AG09309 (cell line): ENCODE results near the gene NHLRC2.

Experiments
- DNase-seq: peaks from one replicate; pipeline ENCODE4 v3.0.0-alpha.2; 2010; ENCODE audit warnings: low read depth
- H3K4me3 ChIP-seq: 2 replicates; pipeline ENCODE4 v1.5.1; 2011; ENCODE audit warnings: mild to moderate bottlenecking, low read depth, low read length, moderate library complexity; ENCODE audit not compliant: control insufficient read depth
- TF ChIP-seq, protein P1 (sequence below): IDR thresholded peaks from 2 replicates; pipeline ENCODE4 v1.5.1; 2011; ENCODE audit warnings: mild to moderate bottlenecking, low read depth, low read length, inconsistent platforms; ENCODE audit not compliant: insufficient read depth, control insufficient read depth; ENCODE audit errors: missing control alignments

The NHLRC2 gene

GRCh38 chr10:113865901-113866300, 11.4 kb downstream of the NHLRC2 start:
- TF ChIP-seq, protein P1, sequence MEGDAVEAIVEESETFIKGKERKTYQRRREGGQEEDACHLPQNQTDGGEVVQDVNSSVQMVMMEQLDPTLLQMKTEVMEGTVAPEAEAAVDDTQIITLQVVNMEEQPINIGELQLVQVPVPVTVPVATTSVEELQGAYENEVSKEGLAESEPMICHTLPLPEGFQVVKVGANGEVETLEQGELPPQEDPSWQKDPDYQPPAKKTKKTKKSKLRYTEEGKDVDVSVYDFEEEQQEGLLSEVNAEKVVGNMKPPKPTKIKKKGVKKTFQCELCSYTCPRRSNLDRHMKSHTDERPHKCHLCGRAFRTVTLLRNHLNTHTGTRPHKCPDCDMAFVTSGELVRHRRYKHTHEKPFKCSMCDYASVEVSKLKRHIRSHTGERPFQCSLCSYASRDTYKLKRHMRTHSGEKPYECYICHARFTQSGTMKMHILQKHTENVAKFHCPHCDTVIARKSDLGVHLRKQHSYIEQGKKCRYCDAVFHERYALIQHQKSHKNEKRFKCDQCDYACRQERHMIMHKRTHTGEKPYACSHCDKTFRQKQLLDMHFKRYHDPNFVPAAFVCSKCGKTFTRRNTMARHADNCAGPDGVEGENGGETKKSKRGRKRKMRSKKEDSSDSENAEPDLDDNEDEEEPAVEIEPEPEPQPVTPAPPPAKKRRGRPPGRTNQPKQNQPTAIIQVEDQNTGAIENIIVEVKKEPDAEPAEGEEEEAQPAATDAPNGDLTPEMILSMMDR = no peak
- H3K4me3 ChIP-seq = no peak overlapping the region
- no peak for DNase-seq

GRCh38 chr10:113866551-113867394, 12.3 kb downstream of the NHLRC2 start:
- no peak for DNase-seq
- TF ChIP-seq, protein P1 = no peak
- H3K4me3 ChIP-seq = no peak overlapping the region

DNA sequence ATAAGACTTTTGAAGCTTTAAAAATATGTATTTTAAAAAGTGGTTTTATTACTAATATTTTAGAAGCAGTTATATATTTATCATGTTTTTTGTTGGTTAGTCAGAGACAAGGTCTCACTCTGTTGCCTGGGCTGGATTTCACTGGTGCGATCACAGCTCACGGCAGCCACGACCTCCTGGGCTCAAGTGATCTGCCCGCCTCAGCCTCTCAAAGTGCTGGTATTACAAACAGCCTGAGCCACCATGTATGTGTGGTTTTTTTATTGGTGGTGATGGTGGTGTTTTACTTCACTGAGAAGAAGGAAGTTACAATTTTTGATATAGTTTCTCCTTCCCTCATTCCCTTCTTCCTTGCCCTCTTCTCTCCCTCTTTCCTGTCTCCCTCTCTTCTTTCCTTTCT, 13.4 kb downstream of the NHLRC2 start:
- no peak for DNase-seq
- no peak overlapping the region for H3K4me3 ChIP-seq
- TF ChIP-seq, protein P1 = no peak

- no peak overlapping the region for H3K4me3 ChIP-seq
- TF ChIP-seq, protein P1 = no peak
- no peak for DNase-seq
These were observed 15.3 kb downstream of the NHLRC2 start for GRCh38 chr10:113869789-113870188.

- H3K4me3 ChIP-seq = no peak overlapping the region
- DNase-seq = no peak
- TF ChIP-seq, protein P1 = no peak
These were observed 17.9 kb downstream of the NHLRC2 start for GRCh38 chr10:113872139-113873030.

- no peak for DNase-seq
- TF ChIP-seq, protein P1 = no peak
- H3K4me3 ChIP-seq = no peak overlapping the region
These were observed 20.8 kb downstream of the NHLRC2 start for GRCh38 chr10:113875212-113875611.
